NT2/D1 (cell line): ENCODE results near the gene NPHS2.

Source experiments
- YY1 ChIP-seq: IDR thresholded peaks from 2 replicates; pipeline ENCODE4 v1.6.1; 2011; ENCODE audit not compliant: insufficient read length, insufficient read depth
- ZNF274 ChIP-seq: IDR thresholded peaks from 2 replicates; pipeline ENCODE4 v1.6.1; 2011; ENCODE audit warnings: mild to moderate bottlenecking, low read depth, low read length

DNA sequence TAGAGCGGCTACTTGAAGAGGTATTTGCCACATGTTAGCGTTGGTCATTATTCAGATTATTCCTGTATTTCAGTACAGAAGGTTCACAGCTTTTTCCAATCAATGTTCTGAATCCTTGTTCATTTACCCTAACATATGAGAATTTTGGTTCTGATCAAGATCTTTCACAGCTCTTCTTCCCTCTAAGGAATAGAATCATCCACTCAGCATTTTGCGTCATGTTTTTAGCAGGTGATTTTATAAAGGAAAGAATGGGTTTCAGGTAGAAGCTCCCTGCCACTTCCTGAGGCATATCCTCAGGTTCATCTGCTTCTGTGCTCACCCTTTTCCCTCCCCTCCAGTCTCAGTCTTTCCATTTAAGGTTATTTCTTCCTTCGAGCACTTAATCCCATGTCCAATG is 66.4 kb downstream of the NPHS2 start:
- TF ChIP-seq YY1 (no peak), ZNF274 (no peak)
